TTC549 (cell line): ENCODE results near the gene ZMYND8.
"Not testable (repeated sequence)": the region's sequence is repeated elsewhere in the genome, so short reads cannot be mapped to it uniquely, and the experiment has no call there.

ENCODE experiments used
- FAIRE-seq: peaks from 2 replicates; lab custom pipeline; 2012; peaks lifted over from hg19 to GRCh38; lab: Jason Lieb, UNC

The ZMYND8 gene

DNA sequence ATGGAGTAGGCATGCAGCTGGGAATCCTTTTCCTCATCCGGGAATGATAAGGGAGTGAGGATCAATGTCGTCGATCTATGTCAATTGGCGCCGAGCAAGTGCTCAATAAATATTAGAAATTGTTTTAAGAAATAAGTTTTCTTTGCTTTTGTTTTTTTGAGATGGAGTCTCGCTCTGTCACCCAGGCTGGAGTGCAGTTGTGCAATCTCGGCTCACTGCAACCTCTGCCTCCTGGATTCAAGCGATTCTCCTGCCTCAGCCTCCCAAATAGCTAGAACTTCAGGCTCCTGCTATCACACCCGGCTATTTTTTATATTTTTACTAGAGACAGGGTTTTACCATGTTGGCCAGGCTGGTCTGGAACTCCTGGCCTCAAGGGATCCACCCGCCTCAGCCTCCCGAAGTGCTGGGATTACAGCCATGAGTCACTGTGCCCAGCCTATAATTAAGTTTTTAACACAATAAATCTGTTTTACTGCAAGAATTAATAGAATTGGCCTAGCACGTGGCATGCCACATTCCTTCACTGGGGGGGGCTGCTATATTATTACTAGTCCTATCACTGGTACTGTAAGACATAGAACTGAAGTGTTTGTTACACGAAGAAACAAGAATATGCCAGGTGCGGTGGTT is 92.2 kb downstream of the ZMYND8 start:
- not testable (repeated sequence) for FAIRE-seq

DNA sequence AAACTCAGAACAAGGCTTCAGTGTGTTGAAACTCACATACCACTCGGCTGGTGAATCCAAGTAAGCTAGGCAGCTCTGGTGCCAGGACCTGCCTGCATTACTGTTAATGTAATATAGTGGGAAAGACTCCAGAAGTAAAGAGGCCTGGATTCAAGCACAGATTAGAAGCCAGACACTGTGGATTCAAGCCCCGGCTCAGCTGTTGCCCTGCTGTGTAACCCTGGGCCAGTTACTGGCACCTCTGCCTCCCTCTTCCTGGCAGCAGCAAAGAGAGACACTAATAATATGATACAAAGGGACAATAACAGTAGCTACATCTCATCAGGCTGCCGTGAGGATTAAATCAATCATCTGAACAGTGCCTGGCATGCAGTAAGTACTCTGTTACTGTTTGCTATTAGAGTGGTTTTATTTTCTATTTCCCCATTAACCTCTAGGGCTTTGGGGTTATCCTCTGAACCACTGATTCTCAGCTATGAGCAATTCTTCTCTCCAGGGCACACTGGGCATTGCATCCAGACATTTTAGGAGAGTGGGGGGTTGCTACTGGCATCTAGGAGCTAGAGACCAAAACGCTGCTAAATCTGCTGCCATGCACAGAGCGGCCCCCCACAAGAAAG is 92.9 kb downstream of the ZMYND8 start:
- no peak for FAIRE-seq

DNA sequence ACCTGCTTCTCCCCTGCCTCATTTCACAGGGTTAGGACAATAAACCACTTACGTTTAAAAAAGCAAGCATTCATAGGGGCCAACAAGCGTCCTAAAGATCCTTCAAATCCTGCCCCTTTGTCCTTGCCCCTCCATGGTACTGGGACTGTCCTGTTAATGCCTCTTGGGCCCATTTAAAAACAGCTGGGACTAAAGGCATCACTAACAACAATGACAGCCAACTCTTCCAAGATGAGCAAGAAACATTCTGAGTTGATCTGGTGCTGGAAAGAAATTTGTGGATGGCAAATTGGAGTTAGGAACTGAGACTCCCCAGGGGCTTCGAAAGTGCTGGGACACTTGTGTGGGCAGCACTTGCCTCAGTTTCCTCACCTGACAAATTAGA is 93.4 kb downstream of the ZMYND8 start:
- no peak for FAIRE-seq

DNA sequence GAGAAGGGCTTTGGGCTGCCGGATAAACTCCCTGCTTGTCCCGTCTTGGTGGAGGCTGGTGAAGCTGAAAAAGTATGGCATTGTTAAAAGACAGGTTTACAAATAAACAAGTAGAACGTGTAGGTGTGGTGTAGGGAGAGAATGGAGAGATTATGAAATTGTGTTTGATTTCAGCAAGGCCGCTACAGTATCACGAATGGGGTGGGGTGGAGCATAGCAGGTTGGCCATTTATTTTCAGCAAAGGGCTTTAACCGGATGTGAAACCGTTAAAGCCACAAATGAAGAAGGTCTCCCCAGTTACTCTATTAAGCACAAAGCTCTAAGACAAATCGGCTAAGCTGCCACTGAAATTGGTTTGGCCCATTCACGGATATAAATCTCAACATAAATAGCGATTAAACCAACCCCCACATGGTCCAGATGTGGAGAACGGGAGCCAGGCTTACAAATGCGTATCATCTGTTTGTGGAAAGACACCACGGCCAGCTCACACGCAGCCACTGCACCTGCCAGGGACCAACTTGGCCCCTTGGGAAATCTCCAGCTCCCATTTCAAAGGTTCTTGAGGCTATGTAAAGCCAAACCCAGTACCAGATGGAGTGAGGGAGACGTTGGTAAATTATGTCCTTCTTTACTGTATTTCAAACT is 94.0 kb downstream of the ZMYND8 start:
- FAIRE-seq, result no peak

DNA sequence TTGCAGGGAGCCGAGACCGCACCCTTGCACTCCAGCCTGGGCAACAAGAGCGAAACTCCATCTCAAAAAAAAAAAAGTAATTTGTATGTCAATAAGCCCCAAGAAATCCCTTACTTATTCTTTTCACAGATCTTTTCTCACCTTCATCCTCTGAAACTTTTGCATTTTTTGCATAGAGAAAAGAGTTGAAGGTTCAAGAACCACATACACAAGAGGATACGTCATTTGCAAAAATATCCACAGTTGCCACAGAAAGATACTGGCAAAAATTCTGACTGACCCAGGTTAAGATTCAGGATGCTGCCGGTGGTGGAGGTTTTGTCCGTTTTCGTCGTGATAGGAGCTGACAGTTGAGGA is 94.5 kb downstream of the ZMYND8 start:
- FAIRE-seq, result no peak

DNA sequence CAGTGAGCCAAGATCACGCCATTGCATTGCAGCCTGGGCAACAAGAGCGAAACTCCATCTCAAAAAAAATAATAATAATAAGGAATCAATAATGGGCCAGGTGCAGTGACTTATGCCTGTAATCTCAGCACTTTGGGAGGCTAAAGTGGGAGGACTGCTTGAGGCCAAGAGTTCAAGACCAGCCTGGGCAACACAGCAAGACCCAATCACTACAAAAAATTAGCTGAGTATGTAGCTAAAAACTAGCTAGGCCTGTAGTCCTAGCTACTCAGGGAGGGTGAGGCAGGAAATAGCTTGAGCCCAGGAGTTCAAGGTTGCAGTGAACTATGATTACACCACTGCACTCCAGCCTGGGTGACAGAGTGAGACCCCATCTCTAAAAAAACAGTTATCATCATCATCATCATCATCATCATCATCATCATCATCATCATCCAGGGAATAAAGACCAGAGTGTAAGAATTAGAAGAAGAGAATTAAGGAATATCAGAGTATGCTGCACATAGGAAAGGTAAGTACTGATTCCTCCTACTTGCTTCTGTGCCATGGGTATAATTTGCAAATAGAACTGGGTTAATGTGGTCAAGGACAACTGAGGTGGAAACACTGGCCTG is 95.2 kb downstream of the ZMYND8 start:
- FAIRE-seq, result not testable (repeated sequence)

DNA sequence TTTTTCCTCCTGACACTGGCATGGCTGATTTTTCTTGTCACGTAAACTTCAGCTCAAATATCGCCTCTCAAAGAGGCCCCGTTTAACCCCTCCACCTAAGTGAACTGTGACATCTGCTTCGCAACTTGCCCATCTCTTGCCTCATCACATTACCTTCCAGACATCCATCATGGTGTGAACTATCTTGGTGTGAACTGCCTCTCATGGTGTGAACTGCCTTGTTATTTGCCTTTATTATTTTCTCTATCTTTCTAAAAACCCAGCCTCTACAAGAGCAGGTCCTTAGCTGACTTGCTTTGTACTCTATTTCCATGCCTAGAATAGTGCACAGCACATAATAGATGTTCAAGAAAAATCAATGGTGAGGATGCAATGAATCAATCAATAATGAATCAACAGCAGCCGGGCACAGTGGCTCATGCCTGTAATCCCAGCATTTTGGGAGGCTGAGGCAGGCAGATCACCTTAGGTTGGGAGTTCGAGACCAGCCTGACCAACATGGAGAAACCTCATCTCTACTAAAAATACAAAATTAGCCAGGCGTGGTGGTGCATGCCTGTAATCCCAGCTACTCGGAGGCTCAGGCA is 95.9 kb downstream of the ZMYND8 start:
- FAIRE-seq, result not testable (repeated sequence)

DNA sequence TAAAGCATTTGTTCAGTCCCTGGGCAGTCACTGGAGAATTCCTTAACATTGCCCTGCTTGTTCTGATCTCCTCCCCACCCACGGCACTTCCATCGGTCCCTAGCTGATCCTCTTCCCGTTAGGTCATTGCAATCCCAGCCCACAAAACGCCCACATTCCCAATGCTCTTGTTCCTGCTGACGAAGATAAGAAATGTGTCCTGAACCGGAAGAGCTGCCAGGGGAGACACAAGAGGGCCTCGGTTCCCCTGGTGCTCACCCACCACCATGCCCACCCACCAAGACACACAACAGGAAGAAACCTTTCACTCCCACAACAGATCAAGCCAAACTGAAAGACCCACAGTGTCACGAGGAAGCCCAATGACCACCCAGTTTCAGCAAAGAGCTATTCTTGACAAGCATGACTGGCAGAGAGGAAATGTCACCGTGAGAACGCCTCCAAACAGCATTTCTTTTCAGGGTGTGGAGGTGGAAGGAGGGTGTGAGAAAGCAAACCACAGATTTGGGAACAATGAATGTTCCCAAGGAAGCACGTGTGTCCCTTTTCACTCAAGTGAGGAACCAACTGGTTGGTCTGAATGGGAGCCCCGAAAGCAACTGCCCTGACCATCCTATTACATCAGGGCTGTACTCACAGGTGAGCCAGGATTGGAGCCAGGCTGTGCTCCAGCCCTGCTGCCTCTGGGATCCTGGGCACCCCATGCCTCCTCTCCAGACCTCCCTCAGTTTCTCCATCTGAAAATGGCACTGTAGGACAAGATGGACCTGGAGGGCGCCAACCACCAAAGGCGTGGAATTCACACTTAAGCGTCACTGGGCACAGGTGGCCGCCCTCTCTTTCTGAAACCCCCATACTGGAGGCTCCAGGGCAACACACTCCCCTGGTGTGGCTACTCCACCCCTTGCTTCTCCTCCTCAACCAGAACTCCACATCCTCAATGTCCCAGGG is 97.5 kb downstream of the ZMYND8 start:
- no peak for FAIRE-seq

DNA sequence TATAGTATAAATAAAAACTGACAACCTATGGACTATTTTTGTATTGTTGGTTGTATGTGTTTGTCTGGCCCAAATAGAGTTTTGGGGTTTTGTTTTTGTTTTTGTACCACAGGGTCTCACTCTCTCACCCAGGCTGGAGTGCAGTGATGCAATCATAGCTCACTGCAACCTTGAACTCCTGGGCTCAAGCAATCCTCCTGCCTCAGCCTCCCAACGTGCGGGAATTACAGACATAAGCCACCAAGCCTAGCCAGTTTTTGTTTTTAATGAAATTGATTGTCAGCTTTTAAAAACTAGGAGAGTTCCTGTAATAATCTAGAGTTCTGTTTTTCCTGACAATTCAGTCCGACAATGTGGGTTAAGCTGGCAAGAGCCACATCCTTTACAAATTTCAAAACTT is 98.7 kb downstream of the ZMYND8 start:
- FAIRE-seq, result no peak

DNA sequence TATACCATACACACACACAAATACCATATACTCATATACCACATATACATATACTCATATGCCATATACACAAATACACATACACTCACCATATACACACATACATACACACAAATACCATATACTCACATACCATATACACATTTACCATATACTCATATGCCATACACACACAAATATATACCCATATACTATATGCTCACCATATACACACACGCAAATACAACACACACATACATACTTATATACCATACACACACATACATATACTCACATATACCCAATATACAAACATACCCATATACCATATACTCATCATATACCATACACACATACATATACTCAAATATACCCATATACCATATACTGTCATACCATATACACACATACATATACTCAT is 99.2 kb downstream of the ZMYND8 start:
- FAIRE-seq, result no peak

DNA sequence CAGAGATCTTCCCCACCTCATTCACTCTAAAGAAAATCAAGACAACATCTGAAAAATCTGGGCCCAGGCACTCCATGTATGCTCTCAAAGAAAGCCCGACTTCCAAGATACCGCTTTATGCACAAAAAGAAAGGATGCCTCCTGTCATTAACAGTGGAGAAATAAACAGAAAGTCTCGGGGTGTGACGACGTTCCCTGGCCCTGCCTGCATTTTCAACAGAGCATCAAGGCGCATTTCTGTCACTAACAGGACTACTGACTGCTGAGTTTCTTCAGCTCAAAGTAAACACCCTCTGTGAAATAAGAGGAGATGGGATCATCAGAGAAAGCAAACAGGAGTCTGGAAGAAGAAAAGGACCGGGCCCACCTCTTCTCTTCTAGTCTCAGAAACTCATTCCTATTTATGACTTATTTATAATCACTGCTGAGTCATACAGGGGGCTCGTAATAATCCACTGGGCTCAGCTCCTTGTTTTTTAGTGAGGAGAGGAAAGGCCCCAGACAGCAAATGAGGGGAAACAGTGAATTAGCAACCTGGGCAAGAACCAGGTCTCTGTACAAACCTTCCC is 99.7 kb downstream of the ZMYND8 start:
- no peak for FAIRE-seq

DNA sequence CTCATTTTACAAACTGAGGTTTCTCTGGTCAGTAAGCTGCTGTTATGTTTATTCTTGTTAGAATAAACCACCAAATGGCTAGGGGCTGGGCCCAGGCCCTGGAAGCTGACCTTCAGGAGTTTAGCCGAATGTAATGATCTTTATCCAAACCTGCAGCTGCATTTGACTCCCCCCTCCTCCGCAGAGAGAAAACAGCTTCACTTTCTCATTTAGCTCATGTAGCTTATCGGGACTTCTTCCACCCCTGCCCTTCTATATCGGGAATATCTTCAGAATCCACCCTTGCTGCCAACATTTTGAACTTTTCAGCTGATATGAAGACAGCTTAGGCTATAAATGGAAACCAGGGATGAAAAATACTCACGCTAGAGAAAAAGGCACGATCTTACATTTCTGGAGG is 102.6 kb downstream of the ZMYND8 start:
- FAIRE-seq, result no peak

DNA sequence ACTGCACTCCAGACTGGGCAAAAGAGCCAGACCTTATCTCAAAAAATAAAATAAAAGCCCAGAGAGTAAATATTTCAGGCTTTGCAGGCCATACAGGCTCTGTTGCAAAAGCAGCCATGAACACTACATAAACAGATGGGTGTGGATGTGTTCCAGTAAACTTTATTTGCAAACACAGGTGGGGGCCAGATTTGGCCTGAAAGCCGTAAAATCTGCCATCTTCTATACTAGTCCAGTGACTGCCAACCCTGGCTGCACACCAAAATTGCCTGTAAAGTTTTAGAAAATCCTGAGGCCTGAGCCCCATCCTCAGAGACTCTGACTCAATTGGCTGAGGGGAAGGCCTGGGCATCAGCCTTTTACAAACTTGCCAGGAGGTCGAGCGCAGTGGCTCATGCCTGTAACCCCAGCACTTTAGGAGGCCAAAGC is 103.6 kb downstream of the ZMYND8 start:
- FAIRE-seq, result no peak

DNA sequence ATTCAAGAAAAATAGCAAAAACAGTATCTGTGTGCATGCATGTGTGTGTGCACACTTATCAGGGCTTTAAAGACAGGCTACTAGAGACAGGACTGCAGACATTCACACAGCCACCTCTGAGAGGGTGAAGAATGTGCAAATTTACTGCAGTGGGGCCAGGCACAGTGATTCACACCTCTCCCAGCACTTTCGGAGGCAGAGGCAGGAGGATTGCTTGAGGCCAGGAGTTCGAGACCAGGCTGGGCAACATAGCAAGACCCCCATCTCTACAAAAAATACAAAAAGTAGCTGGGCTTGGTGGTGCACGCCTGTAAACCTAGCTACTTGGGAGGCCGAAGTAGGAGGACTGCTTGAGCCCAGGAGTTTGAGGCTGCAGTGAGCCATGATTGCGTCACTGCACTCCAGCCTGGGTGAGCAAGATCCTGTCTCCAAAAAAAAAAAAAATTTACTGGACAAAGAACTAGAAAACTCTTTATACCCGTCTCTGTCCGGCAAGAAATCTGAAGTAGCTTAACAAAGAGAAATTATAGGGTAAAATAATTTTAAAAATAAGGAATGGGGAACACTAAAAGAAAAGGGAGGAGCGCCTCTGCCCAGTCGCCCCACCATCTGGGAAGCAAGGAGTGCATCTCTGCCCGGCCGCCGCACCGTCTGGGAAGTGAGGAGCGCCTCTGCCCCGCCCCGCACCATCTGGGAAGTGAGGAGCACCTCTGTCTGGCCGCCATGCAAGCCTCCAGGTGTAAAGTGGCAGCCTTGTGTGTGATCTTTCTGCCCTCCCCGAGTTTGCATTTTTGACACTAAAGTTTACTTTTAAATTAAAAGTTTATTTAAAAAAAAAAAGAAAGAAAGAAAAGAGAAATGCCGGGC is 105.1 kb downstream of the ZMYND8 start:
- no peak for FAIRE-seq

DNA sequence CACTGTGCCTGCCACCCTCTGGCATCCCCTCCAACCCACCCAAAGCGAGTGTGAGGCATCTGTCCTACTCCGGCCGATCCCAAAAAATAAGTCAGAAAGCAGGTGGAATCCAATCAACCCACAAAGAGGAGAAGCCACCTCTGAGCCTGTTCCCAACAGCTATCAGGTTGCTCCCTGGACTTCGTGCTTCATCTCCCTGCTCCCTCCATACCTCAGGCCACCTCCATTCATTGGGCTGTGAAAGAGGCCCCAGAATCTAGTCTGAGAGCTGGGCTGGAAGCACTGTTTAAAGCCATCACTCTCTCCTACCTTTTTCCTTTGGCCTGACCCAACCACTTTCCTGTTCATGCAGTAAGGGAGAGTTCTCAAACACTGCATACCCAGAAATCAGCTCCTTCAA is 106.1 kb downstream of the ZMYND8 start:
- FAIRE-seq, result no peak

DNA sequence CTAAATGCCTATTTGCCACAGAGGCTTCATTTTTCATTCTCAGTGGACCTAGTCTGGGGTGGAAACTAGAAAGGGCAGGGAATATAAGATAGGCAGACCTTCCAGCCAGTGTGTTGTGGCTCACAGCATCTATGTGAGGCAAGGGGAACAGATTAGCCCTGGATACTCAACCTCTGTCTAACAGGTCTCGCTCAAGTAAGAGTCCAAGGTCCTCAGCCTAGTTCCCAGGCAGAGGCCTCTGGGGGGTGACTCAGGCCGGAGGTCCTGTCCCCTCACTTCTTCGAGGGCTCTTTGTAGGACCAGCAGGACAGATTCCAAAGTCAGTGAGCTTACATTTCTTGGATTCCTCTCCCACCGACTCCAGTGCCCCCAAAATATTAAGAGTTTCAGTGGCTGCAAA is 106.6 kb downstream of the ZMYND8 start:
- no peak for FAIRE-seq

DNA sequence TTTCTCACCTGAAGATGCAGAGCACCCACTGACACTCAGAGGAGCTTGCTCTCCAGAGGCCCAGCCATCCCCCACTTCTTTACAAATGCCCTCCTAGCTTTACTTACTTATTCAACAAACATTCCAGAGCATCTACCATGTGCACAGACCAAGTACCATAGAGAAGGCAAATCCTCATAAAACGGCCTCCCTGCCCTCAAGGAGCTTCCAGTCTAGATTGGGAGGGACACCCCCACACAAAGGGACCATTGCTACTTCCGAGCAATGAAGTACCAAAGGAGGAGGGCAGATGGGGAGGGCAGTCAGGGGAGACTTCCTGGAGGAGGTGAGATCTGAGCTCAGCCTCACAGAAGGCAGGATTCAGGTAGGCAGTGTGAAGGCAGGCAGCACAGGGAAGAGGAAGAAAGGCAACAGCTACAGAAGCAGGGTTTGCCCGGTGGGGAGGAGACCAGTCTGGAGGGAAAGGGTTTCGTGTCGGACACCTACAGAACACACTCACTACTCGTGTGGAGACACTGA is 108.0 kb downstream of the ZMYND8 start:
- no peak for FAIRE-seq

DNA sequence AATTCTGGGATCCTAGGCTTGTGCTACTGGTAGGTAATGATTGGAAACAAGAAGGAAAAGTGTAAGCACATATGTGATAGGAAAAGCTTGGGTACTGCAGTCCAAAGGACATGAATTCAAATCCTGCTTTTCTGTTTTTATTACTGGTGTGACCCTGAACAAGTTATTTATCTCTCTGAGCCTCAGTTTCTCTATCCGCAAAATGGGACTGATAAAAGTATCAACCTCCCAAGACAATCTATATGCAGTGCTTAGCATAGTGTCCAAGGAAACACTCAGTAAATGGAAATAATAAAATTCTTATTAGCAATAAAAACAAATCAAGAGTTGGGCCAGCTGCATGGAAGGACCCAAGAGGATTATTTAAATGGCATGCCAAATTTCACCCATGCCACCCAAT is 108.5 kb downstream of the ZMYND8 start:
- FAIRE-seq, result no peak

DNA sequence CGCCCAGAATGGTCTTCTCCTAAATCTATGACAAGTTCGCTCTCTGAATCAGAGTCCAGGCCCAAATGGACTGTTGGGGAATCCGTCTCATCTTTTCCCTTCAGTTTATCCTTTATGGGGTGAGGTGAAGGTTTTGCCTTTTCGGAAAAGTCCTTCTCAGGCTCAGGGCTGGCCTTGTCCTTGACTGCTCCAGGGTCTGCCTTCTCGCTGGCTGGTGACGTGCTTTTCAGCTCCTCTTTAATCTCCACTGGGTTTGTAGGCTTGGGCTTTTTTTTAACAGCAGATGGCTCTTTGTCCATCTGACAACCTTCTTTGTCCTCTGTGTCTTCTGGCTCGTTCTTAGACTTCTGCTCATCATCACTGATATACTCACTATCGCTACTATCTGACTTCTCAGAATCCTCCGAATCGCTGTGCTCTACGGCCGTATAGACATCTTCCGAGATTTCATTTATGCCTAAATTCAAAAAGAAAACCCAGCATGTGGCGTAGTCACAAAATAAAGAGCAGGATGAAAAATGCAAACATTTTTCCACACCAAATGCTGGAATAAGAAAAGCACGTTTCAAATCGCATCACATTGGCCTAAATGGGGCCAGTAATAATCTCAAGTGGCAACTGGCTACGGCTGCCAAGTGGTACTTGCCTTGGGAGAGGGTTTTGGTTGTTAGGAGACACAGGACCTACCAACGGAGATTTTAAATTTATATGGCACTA is 110.3 kb downstream of the ZMYND8 start:
- no peak for FAIRE-seq

DNA sequence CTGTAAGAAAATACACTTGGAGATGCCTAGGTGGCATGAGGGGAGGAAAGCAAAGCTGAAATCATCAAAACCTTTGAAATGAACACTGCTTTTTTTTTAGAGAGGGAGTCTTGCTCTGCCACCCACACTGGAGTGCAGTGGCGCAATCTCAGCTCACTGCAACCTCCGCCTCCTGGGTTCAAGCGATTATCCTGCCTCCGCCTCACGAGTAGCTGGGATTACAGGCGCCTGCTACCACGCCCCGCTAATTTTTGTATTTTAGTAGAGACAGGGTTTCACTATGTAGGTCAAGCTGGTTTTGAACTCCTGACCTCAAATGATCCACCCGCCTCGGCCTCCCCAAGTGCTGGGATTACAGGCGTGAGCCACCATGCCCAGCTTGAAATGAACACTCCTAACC is 111.3 kb downstream of the ZMYND8 start:
- not testable (repeated sequence) for FAIRE-seq
